Smooth muscle cell (in vitro differentiated cells): ENCODE results near the gene ARVCF. TPM values are rescaled to one million over a fixed set of nuclear protein-coding genes. Genes with fewer than 3 reads are reported as not detected.

Experiments
- DNase-seq: peaks from one replicate; lab custom pipeline; 2025; ENCODE audit not compliant: unreplicated experiment; lab: John Stamatoyannopoulos, UW
- H2AFZ ChIP-seq: fragments of 200-600 bp; sonication (generic); 2 replicates; pipeline ENCODE4 v1.6.0; 2016; ENCODE audit warnings: antibody characterized with exemption, low read depth, mild to moderate bottlenecking
- H3F3A ChIP-seq: fragments of 200-600 bp; sonication (generic); 2 replicates; pipeline ENCODE4 v1.6.0; 2017; ENCODE audit warnings: antibody characterized with exemption, low read depth
- H3K27ac ChIP-seq: fragments of 200-600 bp; sonication (generic); 2 replicates; pipeline ENCODE4 v1.5.1; 2016; ENCODE audit warnings: low read depth, mild to moderate bottlenecking
- H3K27me3 ChIP-seq: fragments of 200-600 bp; sonication (generic); 2 replicates; pipeline ENCODE4 v1.6.1; 2016; ENCODE audit warnings: low read depth, mild to moderate bottlenecking
- H3K36me3 ChIP-seq: fragments of 200-600 bp; sonication (generic); 2 replicates; pipeline ENCODE4 v1.5.1; 2016; ENCODE audit warnings: low read depth
- H3K4me1 ChIP-seq: fragments of 200-600 bp; sonication (generic); 2 replicates; pipeline ENCODE4 v1.5.1; 2016; ENCODE audit warnings: low read depth
- H3K4me2 ChIP-seq: fragments of 200-600 bp; sonication (generic); 2 replicates; pipeline ENCODE4 v1.6.0; 2016; ENCODE audit warnings: mild to moderate bottlenecking
- H3K4me3 ChIP-seq: fragments of 200-600 bp; sonication (generic); 2 replicates; pipeline ENCODE4 v1.5.1; 2016; ENCODE audit warnings: mild to moderate bottlenecking
- H3K79me2 ChIP-seq: fragments of 200-600 bp; sonication (generic); 2 replicates; pipeline ENCODE4 v1.6.0; 2016; ENCODE audit warnings: low read depth, mild to moderate bottlenecking
- H3K9ac ChIP-seq: fragments of 200-600 bp; sonication (generic); 2 replicates; pipeline ENCODE4 v1.6.0; 2016; ENCODE audit warnings: low read depth
- H3K9me3 ChIP-seq: fragments of 200-600 bp; sonication (generic); replicated peaks from 2 replicates; pipeline ENCODE4 v1.5.1; 2016; ENCODE audit warnings: low read depth
- H4K20me1 ChIP-seq: fragments of 200-600 bp; sonication (generic); 2 replicates; pipeline ENCODE4 v1.6.0; 2016; ENCODE audit warnings: low read depth
- CTCF ChIP-seq: fragments of 200-600 bp; sonication (generic); IDR thresholded peaks from 2 replicates; pipeline ENCODE4 v1.5.1; 2017; ENCODE audit warnings: borderline replicate concordance, mild to moderate bottlenecking, antibody characterized with exemption; ENCODE audit not compliant: insufficient read depth, poor library complexity, severe bottlenecking
- WGBS: methylation state at CpG from one replicate; pipeline ENCODE4 v1.1.7; 2016; ENCODE audit warnings: low lambda C conversion rate; 5-methylcytosine and 5-hydroxymethylcytosine counted together
- polyA plus RNA-seq: library from polyadenylated mRNA; unstranded; fragments of >200 nt; fragmentation: Nextera tagmentation; extraction: Ambion mirVana; gene quantifications from 2 replicates; pipeline ENCODE4 v1.2.1, GENCODE V29; 2016
- total RNA-seq: library from RNA; depleted of rRNA; stranded (reverse); fragments of >200 nt; gene quantifications from 2 replicates; pipeline ENCODE4 v1.2.3, GENCODE V29; 2014

ARVCF gene
- total and polyA plus RNA-seq, 2 experiments from 2014 or later: 5.4 to 10.6 TPM

GRCh38 chr22:20062043-20062765 lies 45.6 kb upstream of the ARVCF start:
- Histone ChIP-seq H3K4me3 (no peak overlapping the region), H3K9ac (no peak overlapping the region), H3K4me2 (no peak overlapping the region), H3K4me1 (no peaks in the 10 kb centered on the region), H2AFZ (no peak overlapping the region), H3K9me3 (no peaks in the 10 kb centered on the region), H3K36me3 (no peaks in the 10 kb centered on the region), H3K79me2 (no peaks in the 10 kb centered on the region), H3K27ac (no peak overlapping the region), H4K20me1 (peaks cover 8% of the 10 kb centered on the region), H3K27me3 (no peaks in the 10 kb centered on the region), H3F3A (no peaks in the 10 kb centered on the region)
- TF ChIP-seq CTCF: no peak
- no peak for DNase-seq
- 96% methylated on average over 16 of the region's 18 CpGs for WGBS

DNA sequence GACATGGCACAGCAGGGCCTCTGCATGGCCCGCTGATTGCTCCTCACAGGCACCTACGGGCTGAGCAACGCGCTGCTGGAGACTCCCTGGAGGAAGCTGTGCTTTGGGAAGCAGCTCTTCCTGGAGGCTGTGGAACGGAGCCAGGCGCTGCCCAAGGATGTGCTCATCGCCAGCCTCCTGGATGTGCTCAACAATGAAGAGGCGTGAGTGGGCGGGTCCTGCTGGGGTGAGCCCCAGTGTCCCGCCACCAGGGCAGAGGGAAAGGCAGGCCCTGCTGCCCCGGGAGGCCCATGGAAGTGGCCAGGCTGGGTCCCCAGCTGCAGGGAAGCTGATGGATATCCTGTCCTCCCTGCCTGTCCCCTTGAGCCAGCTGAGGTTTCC lies 44.8 kb upstream of the ARVCF start:
- Histone ChIP-seq H3K27ac (no peak overlapping the region), H3K79me2 (no peaks in the 10 kb centered on the region), H3K27me3 (no peaks in the 10 kb centered on the region), H3K4me1 (no peaks in the 10 kb centered on the region), H3F3A (no peaks in the 10 kb centered on the region), H3K36me3 (no peaks in the 10 kb centered on the region), H4K20me1 (peaks cover 8% of the 10 kb centered on the region), H2AFZ (no peak overlapping the region), H3K9me3 (no peaks in the 10 kb centered on the region), H3K4me2 (no peak overlapping the region), H3K4me3 (no peak overlapping the region), H3K9ac (no peak overlapping the region)
- no peak for TF ChIP-seq CTCF
- DNase-seq: no peak
- 97% methylated on average over 11 of the region's 11 CpGs for WGBS

- Histone ChIP-seq H3K9ac (no peak overlapping the region), H3K27me3 (no peaks in the 10 kb centered on the region), H2AFZ (no peak overlapping the region), H3K36me3 (no peaks in the 10 kb centered on the region), H3K79me2 (no peaks in the 10 kb centered on the region), H3K4me1 (no peaks in the 10 kb centered on the region), H3K9me3 (no peaks in the 10 kb centered on the region), H3F3A (no peaks in the 10 kb centered on the region), H4K20me1 (peaks cover 8% of the 10 kb centered on the region), H3K27ac (no peak overlapping the region), H3K4me2 (no peak overlapping the region), H3K4me3 (no peak overlapping the region)
- TF ChIP-seq CTCF: no peak
- DNase-seq: no peak
- WGBS: 93% methylated on average over 10 of the region's 10 CpGs
Measured at GRCh38 chr22:20060700-20061480, 44.3 kb upstream of the ARVCF start.
